GM21515 (cell line): ENCODE results near the gene FNBP1.

Experiments used
- ATAC-seq: cut with Tn5 transposase; IDR thresholded peaks from one replicate; pipeline ENCODE4 v1.9.1; 2021; ENCODE audit not compliant: unreplicated experiment

Gene FNBP1

GRCh38 chr9:129879991-129880653, 162.9 kb downstream of the FNBP1 start:
- ATAC-seq, result no peak

- no peak for ATAC-seq
Observed at GRCh38 chr9:129879103-129879699, 163.8 kb downstream of the FNBP1 start.

GRCh38 chr9:129878291-129878690, 164.7 kb downstream of the FNBP1 start:
- ATAC-seq, result no peak

GRCh38 chr9:129876815-129877214, 166.2 kb downstream of the FNBP1 start:
- no peak for ATAC-seq

- ATAC-seq, result no peak
Observed at GRCh38 chr9:129875687-129876395, 167.1 kb downstream of the FNBP1 start.

GRCh38 chr9:129875181-129875611, 167.8 kb downstream of the FNBP1 start:
- ATAC-seq, result no peak

GRCh38 chr9:129874261-129875101, 168.5 kb downstream of the FNBP1 start:
- no peak for ATAC-seq

GRCh38 chr9:129873563-129874190, 169.3 kb downstream of the FNBP1 start:
- no peak for ATAC-seq

- no peak for ATAC-seq
Observed at GRCh38 chr9:129871046-129871445, 171.9 kb downstream of the FNBP1 start.

GRCh38 chr9:129869585-129870501, 173.1 kb downstream of the FNBP1 start:
- ATAC-seq, result no peak

GRCh38 chr9:129868872-129869486, 174.0 kb downstream of the FNBP1 start:
- no peak for ATAC-seq

GRCh38 chr9:129868023-129868871, 174.7 kb downstream of the FNBP1 start:
- no peak for ATAC-seq

GRCh38 chr9:129867136-129868022, 175.6 kb downstream of the FNBP1 start:
- ATAC-seq, result no peak

GRCh38 chr9:129866394-129867135, 176.4 kb downstream of the FNBP1 start:
- ATAC-seq, result no peak

- no peak for ATAC-seq
Observed at GRCh38 chr9:129865668-129866320, 177.2 kb downstream of the FNBP1 start.

- no peak for ATAC-seq
Observed at GRCh38 chr9:129864991-129865647, 177.9 kb downstream of the FNBP1 start.
